Neural crest cell (in vitro differentiated cells): ENCODE results near the gene GYPA. TPM values are rescaled to one million over a fixed set of nuclear protein-coding genes. Genes with fewer than 3 reads are reported as not detected.
"Not testable (repeated sequence)": the region's sequence is repeated elsewhere in the genome, so short reads cannot be mapped to it uniquely, and the experiment has no call there.

Experiments
- DNase-seq: peaks from one replicate; pipeline ENCODE4 v3.0.0; 2021; ENCODE audit warnings: low read depth, mixed read lengths, low spot score
- H3K27ac Mint-ChIP-seq: one replicate; pipeline ENCODE4 v1.8.0; 2021; ENCODE audit warnings: mild to moderate bottlenecking, mixed read lengths; ENCODE audit not compliant: unreplicated experiment
- H3K27me3 Mint-ChIP-seq: 2 replicates; pipeline ENCODE4 v1.8.0; 2021; ENCODE audit warnings: low read depth, mild to moderate bottlenecking, mixed read lengths
- H3K36me3 Mint-ChIP-seq: 2 replicates; pipeline ENCODE4 v1.8.0; 2021; ENCODE audit warnings: low read depth, mild to moderate bottlenecking, mixed read lengths
- H3K4me1 Mint-ChIP-seq: 2 replicates; pipeline ENCODE4 v1.8.0; 2021; ENCODE audit warnings: mixed read lengths
- H3K4me3 Mint-ChIP-seq: one replicate; pipeline ENCODE4 v1.8.0; 2021; ENCODE audit warnings: mild to moderate bottlenecking, mixed read lengths
- H3K9me3 Mint-ChIP-seq: 2 replicates; pipeline ENCODE4 v1.8.0; 2021; ENCODE audit warnings: mixed read lengths
- CTCF ChIP-seq: fragments of 200-600 bp; sonication (generic); conservative IDR thresholded peaks from 2 replicates; pipeline ENCODE4 v1.5.0; 2021; ENCODE audit warnings: antibody characterized with exemption, mild to moderate bottlenecking
- total RNA-seq: library from RNA; stranded (reverse); gene quantifications from 2 replicates; pipeline ENCODE4 v1.2.1, GENCODE V29; 2021

GYPA gene
- total RNA-seq, 1 donor from 2014 or later = not detected

- Mint-ChIP-seq H3K4me3 (no peak overlapping the region), H3K27ac (no peak overlapping the region), H3K4me1 (peaks cover 3% of the 10 kb centered on the region), H3K36me3 (no peaks in the 10 kb centered on the region), H3K27me3 (no peaks in the 10 kb centered on the region), H3K9me3 (no peaks in the 10 kb centered on the region)
- DNase-seq = no peak
- no peak for TF ChIP-seq CTCF
Measured at GRCh38 chr4:144104509-144105130, 35.9 kb downstream of the GYPA start.

- H3K27ac Mint-ChIP-seq, DNase-seq, H3K4me1 Mint-ChIP-seq, H3K27me3 Mint-ChIP-seq, H3K36me3 Mint-ChIP-seq, H3K9me3 Mint-ChIP-seq, H3K4me3 Mint-ChIP-seq: not testable (repeated sequence)
Measured at GRCh38 chr4:144097776-144098175, 42.7 kb downstream of the GYPA start.

- not testable (repeated sequence) for H3K4me1 Mint-ChIP-seq, DNase-seq, H3K27ac Mint-ChIP-seq, H3K9me3 Mint-ChIP-seq, H3K36me3 Mint-ChIP-seq, H3K27me3 Mint-ChIP-seq, H3K4me3 Mint-ChIP-seq
Measured at GRCh38 chr4:144093995-144094394, 46.5 kb downstream of the GYPA start.

- not testable (repeated sequence) for DNase-seq, H3K9me3 Mint-ChIP-seq, H3K4me1 Mint-ChIP-seq, H3K4me3 Mint-ChIP-seq, H3K27ac Mint-ChIP-seq, H3K27me3 Mint-ChIP-seq, H3K36me3 Mint-ChIP-seq
Measured at GRCh38 chr4:144091181-144091580, 49.3 kb downstream of the GYPA start.

- no peaks in the 10 kb centered on the region for H3K27me3 Mint-ChIP-seq
- H3K36me3 Mint-ChIP-seq = no peaks in the 10 kb centered on the region
- H3K27ac Mint-ChIP-seq = no peak overlapping the region
- no peak for DNase-seq
- peaks cover 4% of the 10 kb centered on the region for H3K4me1 Mint-ChIP-seq
- H3K4me3 Mint-ChIP-seq = no peak overlapping the region
- no peak for TF ChIP-seq CTCF
- peaks cover 4% of the 10 kb centered on the region for H3K9me3 Mint-ChIP-seq
Measured at GRCh38 chr4:144090744-144091143, 49.8 kb downstream of the GYPA start.

- not testable (repeated sequence) for H3K27ac Mint-ChIP-seq, H3K9me3 Mint-ChIP-seq, H3K36me3 Mint-ChIP-seq, H3K4me1 Mint-ChIP-seq, H3K4me3 Mint-ChIP-seq, DNase-seq, H3K27me3 Mint-ChIP-seq
Measured at GRCh38 chr4:144082053-144082452, 58.5 kb downstream of the GYPA start.

- H3K36me3 Mint-ChIP-seq, H3K4me1 Mint-ChIP-seq, H3K27me3 Mint-ChIP-seq, H3K4me3 Mint-ChIP-seq, DNase-seq, H3K9me3 Mint-ChIP-seq, H3K27ac Mint-ChIP-seq: not testable (repeated sequence)
Measured at GRCh38 chr4:144080135-144080534, 60.4 kb downstream of the GYPA start.

GRCh38 chr4:144078746-144079145 is 61.8 kb downstream of the GYPA start:
- not testable (repeated sequence) for H3K9me3 Mint-ChIP-seq, H3K36me3 Mint-ChIP-seq, H3K27me3 Mint-ChIP-seq, H3K4me3 Mint-ChIP-seq, DNase-seq, H3K27ac Mint-ChIP-seq, H3K4me1 Mint-ChIP-seq

GRCh38 chr4:144061556-144061955 is 79.0 kb downstream of the GYPA start:
- H3K27me3 Mint-ChIP-seq, DNase-seq, H3K36me3 Mint-ChIP-seq, H3K27ac Mint-ChIP-seq, H3K9me3 Mint-ChIP-seq, H3K4me1 Mint-ChIP-seq, H3K4me3 Mint-ChIP-seq: not testable (repeated sequence)

GRCh38 chr4:144060234-144060859 is 80.2 kb downstream of the GYPA start:
- H3K9me3 Mint-ChIP-seq, H3K4me1 Mint-ChIP-seq, H3K4me3 Mint-ChIP-seq, H3K27ac Mint-ChIP-seq, H3K36me3 Mint-ChIP-seq, H3K27me3 Mint-ChIP-seq, DNase-seq: not testable (repeated sequence)
